Hepatocyte (in vitro differentiated cells): ENCODE data around the gene PAFAH1B2. TPM values are rescaled to one million over a fixed set of nuclear protein-coding genes. Genes with fewer than 3 reads are reported as not detected.
"Not testable (repeated sequence)": the region's sequence is repeated elsewhere in the genome, so short reads cannot be mapped to it uniquely, and the experiment has no call there.

Experiments
- DNase-seq: peaks from one replicate; pipeline ENCODE4 v3.0.0-alpha.2; 2016; ENCODE audit warnings: low spot score
- H2AFZ ChIP-seq: fragments of 200-600 bp; sonication (generic); 2 replicates; pipeline ENCODE4 v1.6.0; 2016; ENCODE audit warnings: antibody characterized with exemption, mild to moderate bottlenecking
- H3K27ac ChIP-seq: fragments of 200-600 bp; sonication (generic); 2 replicates; pipeline ENCODE4 v1.5.1; 2016; ENCODE audit warnings: mild to moderate bottlenecking
- H3K27me3 ChIP-seq: fragments of 200-600 bp; sonication (generic); 2 replicates; pipeline ENCODE4 v1.6.1; 2016
- H3K36me3 ChIP-seq: fragments of 200-600 bp; sonication (generic); replicated peaks from 2 replicates; pipeline ENCODE4 v1.5.1; 2016; ENCODE audit warnings: low read depth; ENCODE audit not compliant: insufficient read depth
- H3K4me1 ChIP-seq: fragments of 200-600 bp; sonication (generic); 2 replicates; pipeline ENCODE4 v1.5.1; 2016; ENCODE audit warnings: mild to moderate bottlenecking, moderate library complexity; ENCODE audit not compliant: insufficient read depth
- H3K4me2 ChIP-seq: fragments of 200-600 bp; sonication (generic); 2 replicates; pipeline ENCODE4 v1.6.0; 2016
- H3K4me3 ChIP-seq: fragments of 200-600 bp; sonication (generic); 2 replicates; pipeline ENCODE4 v1.5.1; 2016; ENCODE audit warnings: mild to moderate bottlenecking
- H3K79me2 ChIP-seq: fragments of 200-600 bp; sonication (generic); 2 replicates; pipeline ENCODE4 v1.6.0; 2017; ENCODE audit warnings: mild to moderate bottlenecking
- H3K9me2 ChIP-seq: fragments of 200-600 bp; sonication (generic); replicated peaks from 2 replicates; pipeline ENCODE4 v1.6.0; 2017; ENCODE audit warnings: mild to moderate bottlenecking; ENCODE audit not compliant: insufficient read depth
- H3K9me3 ChIP-seq: fragments of 200-600 bp; sonication (generic); 2 replicates; pipeline ENCODE4 v1.5.1; 2016; ENCODE audit warnings: low read depth, mild to moderate bottlenecking
- H4K20me1 ChIP-seq: fragments of 200-600 bp; sonication (generic); 2 replicates; pipeline ENCODE4 v1.6.0; 2016; ENCODE audit warnings: mild to moderate bottlenecking; ENCODE audit not compliant: insufficient read depth, poor library complexity, severe bottlenecking
- CTCF ChIP-seq: fragments of 200-600 bp; sonication (generic); IDR thresholded peaks from 2 replicates; pipeline ENCODE4 v1.5.1; 2016; ENCODE audit warnings: antibody characterized with exemption, mild to moderate bottlenecking; ENCODE audit not compliant: poor library complexity
- EZH2 ChIP-seq: fragments of 200-600 bp; sonication (generic); IDR thresholded peaks from 2 replicates; pipeline ENCODE4 v1.6.1; 2016; ENCODE audit warnings: antibody characterized with exemption, mild to moderate bottlenecking, borderline replicate concordance
- EZH2phosphoT487 ChIP-seq: fragments of 200-600 bp; sonication (generic); IDR thresholded peaks from one replicate; pipeline ENCODE4 v1.6.1; 2018; ENCODE audit warnings: antibody characterized with exemption, mild to moderate bottlenecking, low read depth, moderate library complexity; ENCODE audit not compliant: unreplicated experiment, severe bottlenecking
- WGBS: methylation state at CpG from one replicate; pipeline ENCODE4 v1.1.6; 2016; ENCODE audit warnings: low lambda C conversion rate; ENCODE audit errors: missing lambda C conversion rate; 5-methylcytosine and 5-hydroxymethylcytosine counted together
- polyA plus RNA-seq: library from polyadenylated mRNA; unstranded; fragments of >200 nt; fragmentation: Nextera tagmentation; extraction: Ambion mirVana; gene quantifications from 2 replicates; pipeline ENCODE4 v1.2.1, GENCODE V29; 2016
- total RNA-seq: library from RNA; depleted of rRNA; stranded (reverse); fragments of >200 nt; gene quantifications from 2 replicates; pipeline ENCODE4 v1.2.3, GENCODE V29; 2014

PAFAH1B2 gene
- total and polyA plus RNA-seq, 2 experiments from 2014 or later: 30.8 to 103 TPM

- Histone ChIP-seq H3K4me2 (no peak overlapping the region), H3K9me2 (no peaks in the 10 kb centered on the region), H3K27ac (no peak overlapping the region), H3K9me3 (no peaks in the 10 kb centered on the region), H3K36me3 (no peaks in the 10 kb centered on the region), H2AFZ (no peak overlapping the region), H4K20me1 (no peaks in the 10 kb centered on the region), H3K79me2 (no peaks in the 10 kb centered on the region), H3K4me3 (no peak overlapping the region), H3K27me3 (no peaks in the 10 kb centered on the region), H3K4me1 (no peaks in the 10 kb centered on the region)
- TF ChIP-seq CTCF (no peak), EZH2 (no peak), EZH2phosphoT487 (no peak)
- 66% methylated on average over 5 of the region's 5 CpGs for WGBS
- DNase-seq: no peak
Measured at GRCh38 chr11:117107701-117108590, 36.1 kb upstream of the PAFAH1B2 start.

- WGBS: 95% methylated on average over 30 of the region's 39 CpGs
- Histone ChIP-seq H2AFZ (no peak overlapping the region), H3K27ac (no peak overlapping the region), H4K20me1 (no peaks in the 10 kb centered on the region), H3K27me3 (no peaks in the 10 kb centered on the region), H3K4me2 (no peak overlapping the region), H3K9me2 (no peaks in the 10 kb centered on the region), H3K79me2 (no peaks in the 10 kb centered on the region), H3K9me3 (no peaks in the 10 kb centered on the region), H3K4me3 (no peak overlapping the region), H3K4me1 (no peaks in the 10 kb centered on the region), H3K36me3 (no peaks in the 10 kb centered on the region)
- DNase-seq: no peak
- no peak for TF ChIP-seq EZH2
- no peak for TF ChIP-seq EZH2phosphoT487
- TF ChIP-seq CTCF: no peak
Measured at GRCh38 chr11:117110294-117110950, 33.7 kb upstream of the PAFAH1B2 start.

- H2AFZ ChIP-seq, H3K27me3 ChIP-seq, H3K9me3 ChIP-seq, H3K36me3 ChIP-seq, DNase-seq, H3K4me1 ChIP-seq, H3K9me2 ChIP-seq, H3K4me3 ChIP-seq, H3K79me2 ChIP-seq, H4K20me1 ChIP-seq, H3K4me2 ChIP-seq, H3K27ac ChIP-seq: not testable (repeated sequence)
- WGBS: 71% methylated on average over 3 of the region's 3 CpGs
Measured at GRCh38 chr11:117112497-117112896, 31.6 kb upstream of the PAFAH1B2 start.

GRCh38 chr11:117112939-117113338, 31.1 kb upstream of the PAFAH1B2 start:
- not testable (repeated sequence) for H3K9me2 ChIP-seq, H3K4me2 ChIP-seq, H3K4me1 ChIP-seq, H3K36me3 ChIP-seq, H2AFZ ChIP-seq, H3K27ac ChIP-seq, H4K20me1 ChIP-seq, H3K27me3 ChIP-seq, H3K4me3 ChIP-seq, H3K79me2 ChIP-seq, H3K9me3 ChIP-seq, DNase-seq
- 89% methylated on average over 1 of the region's 1 CpG for WGBS
